ENCODE data around the gene FGD6.

FGD6 gene

GRCh38 chr12:95212586-95212985, 4.7 kb downstream of the FGD6 start:
- Histone ChIP-seq H3K36me3 (ENCODE audit: insufficient read depth, low read length) (peaks cover 19% of the 10 kb centered on the region), H2AFZ (ENCODE audit: low read depth, low read length) (no peak overlapping the region), H3K9me3 (ENCODE audit: low read length) (peaks cover 4% of the 10 kb centered on the region), H3K27me3 (ENCODE audit: insufficient read depth, low read length) (no peaks in the 10 kb centered on the region), H3K4me1 (ENCODE audit: insufficient read depth, low read length) (peaks cover 14% of the 10 kb centered on the region), H3K4me3 (ENCODE audit: low read length) (no peak overlapping the region)

- Histone ChIP-seq H2AFZ (ENCODE audit: low read depth, low read length) (no peak overlapping the region), H3K36me3 (ENCODE audit: insufficient read depth, low read length) (peaks cover 20% of the 10 kb centered on the region), H3K27me3 (ENCODE audit: insufficient read depth, low read length) (no peaks in the 10 kb centered on the region), H3K4me3 (ENCODE audit: low read length) (no peak overlapping the region), H3K4me1 (ENCODE audit: insufficient read depth, low read length) (peaks cover 9% of the 10 kb centered on the region), H3K9me3 (ENCODE audit: low read length) (peaks cover 4% of the 10 kb centered on the region)
Observed at GRCh38 chr12:95208678-95209077, 8.6 kb downstream of the FGD6 start.

- H3K9me3 ChIP-seq (ENCODE audit: low read length), result peaks cover 4% of the 10 kb centered on the region
- H3K27me3 ChIP-seq (ENCODE audit: insufficient read depth, low read length), result no peaks in the 10 kb centered on the region
- no peak overlapping the region for H2AFZ ChIP-seq (ENCODE audit: low read depth, low read length)
- H3K4me1 ChIP-seq (ENCODE audit: insufficient read depth, low read length), result peaks cover 9% of the 10 kb centered on the region
- peaks cover 20% of the 10 kb centered on the region for H3K36me3 ChIP-seq (ENCODE audit: insufficient read depth, low read length)
- no peak overlapping the region for H3K4me3 ChIP-seq (ENCODE audit: low read length)
Observed at GRCh38 chr12:95207407-95207806, 9.9 kb downstream of the FGD6 start.

GRCh38 chr12:95206916-95207315, 10.4 kb downstream of the FGD6 start:
- Histone ChIP-seq H3K36me3 (ENCODE audit: insufficient read depth, low read length) (peaks cover 20% of the 10 kb centered on the region), H3K9me3 (ENCODE audit: low read length) (peaks cover 4% of the 10 kb centered on the region), H3K4me1 (ENCODE audit: insufficient read depth, low read length) (peaks cover 9% of the 10 kb centered on the region), H3K27me3 (ENCODE audit: insufficient read depth, low read length) (no peaks in the 10 kb centered on the region), H2AFZ (ENCODE audit: low read depth, low read length) (no peak overlapping the region), H3K4me3 (ENCODE audit: low read length) (no peak overlapping the region)

- no peak overlapping the region for H3K4me3 ChIP-seq (ENCODE audit: low read length)
- H3K36me3 ChIP-seq (ENCODE audit: insufficient read depth, low read length), result peaks cover 20% of the 10 kb centered on the region
- peaks cover 11% of the 10 kb centered on the region for H3K4me1 ChIP-seq (ENCODE audit: insufficient read depth, low read length)
- H3K27me3 ChIP-seq (ENCODE audit: insufficient read depth, low read length), result no peaks in the 10 kb centered on the region
- peaks cover 4% of the 10 kb centered on the region for H3K9me3 ChIP-seq (ENCODE audit: low read length)
- no peak overlapping the region for H2AFZ ChIP-seq (ENCODE audit: low read depth, low read length)
Observed at GRCh38 chr12:95205685-95206084, 11.6 kb downstream of the FGD6 start.

GRCh38 chr12:95205016-95205624, 12.1 kb downstream of the FGD6 start:
- peaks cover 20% of the 10 kb centered on the region for H3K36me3 ChIP-seq (ENCODE audit: insufficient read depth, low read length)
- H2AFZ ChIP-seq (ENCODE audit: low read depth, low read length), result no peak overlapping the region
- peaks cover 11% of the 10 kb centered on the region for H3K4me1 ChIP-seq (ENCODE audit: insufficient read depth, low read length)
- no peaks in the 10 kb centered on the region for H3K27me3 ChIP-seq (ENCODE audit: insufficient read depth, low read length)
- H3K9me3 ChIP-seq (ENCODE audit: low read length), result peaks cover 4% of the 10 kb centered on the region
- H3K4me3 ChIP-seq (ENCODE audit: low read length), result no peak overlapping the region

- H3K4me3 ChIP-seq (ENCODE audit: low read length), result no peak overlapping the region
Observed at GRCh38 chr12:95204141-95204866, 13.0 kb downstream of the FGD6 start.

GRCh38 chr12:95203487-95204030, 13.7 kb downstream of the FGD6 start:
- Histone ChIP-seq H2AFZ (ENCODE audit: low read depth, low read length) (no peak overlapping the region), H3K4me1 (ENCODE audit: insufficient read depth, low read length) (peaks cover 11% of the 10 kb centered on the region), H3K36me3 (ENCODE audit: insufficient read depth, low read length) (peaks cover 7% of the 10 kb centered on the region), H3K4me3 (ENCODE audit: low read length) (no peak overlapping the region), H3K9me3 (ENCODE audit: low read length) (peaks cover 1% of the 10 kb centered on the region), H3K27me3 (ENCODE audit: insufficient read depth, low read length) (no peaks in the 10 kb centered on the region)

More at GRCh38 chr12:95204141-95204866, 13.0 kb downstream of the FGD6 start:
- H2AFZ ChIP-seq (ENCODE audit: low read depth, low read length), result no peak overlapping the region
- peaks cover 11% of the 10 kb centered on the region for H3K4me1 ChIP-seq (ENCODE audit: insufficient read depth, low read length)
- peaks cover 4% of the 10 kb centered on the region for H3K9me3 ChIP-seq (ENCODE audit: low read length)
- no peaks in the 10 kb centered on the region for H3K27me3 ChIP-seq (ENCODE audit: insufficient read depth, low read length)
- H3K36me3 ChIP-seq (ENCODE audit: insufficient read depth, low read length), result peaks cover 14% of the 10 kb centered on the region

- Histone ChIP-seq H3K36me3 (ENCODE audit: insufficient read depth, low read length) (peaks cover 4% of the 10 kb centered on the region), H3K4me1 (ENCODE audit: insufficient read depth, low read length) (peaks cover 11% of the 10 kb centered on the region)
Observed at GRCh38 chr12:95202691-95203486, 14.4 kb downstream of the FGD6 start.

GRCh38 chr12:95201056-95201670, 16.1 kb downstream of the FGD6 start:
- H3K36me3 ChIP-seq (ENCODE audit: insufficient read depth, low read length), result no peaks in the 10 kb centered on the region
- H3K9me3 ChIP-seq (ENCODE audit: low read length), result no peaks in the 10 kb centered on the region
- H3K27me3 ChIP-seq (ENCODE audit: insufficient read depth, low read length), result no peaks in the 10 kb centered on the region
- peaks cover 11% of the 10 kb centered on the region for H3K4me1 ChIP-seq (ENCODE audit: insufficient read depth, low read length)
- no peak overlapping the region for H3K4me3 ChIP-seq (ENCODE audit: low read length)
- no peak overlapping the region for H2AFZ ChIP-seq (ENCODE audit: low read depth, low read length)

More at GRCh38 chr12:95202691-95203486, 14.4 kb downstream of the FGD6 start:
- Histone ChIP-seq H3K4me3 (ENCODE audit: low read length) (no peak overlapping the region), H3K27me3 (ENCODE audit: insufficient read depth, low read length) (no peaks in the 10 kb centered on the region), H3K9me3 (ENCODE audit: low read length) (no peaks in the 10 kb centered on the region), H2AFZ (ENCODE audit: low read depth, low read length) (no peak overlapping the region)

GRCh38 chr12:95200128-95200894, 17.0 kb downstream of the FGD6 start:
- peaks cover 3% of the 10 kb centered on the region for H3K4me1 ChIP-seq (ENCODE audit: insufficient read depth, low read length)
- no peak overlapping the region for H3K4me3 ChIP-seq (ENCODE audit: low read length)
- H3K27me3 ChIP-seq (ENCODE audit: insufficient read depth, low read length), result no peaks in the 10 kb centered on the region
- H3K36me3 ChIP-seq (ENCODE audit: insufficient read depth, low read length), result no peaks in the 10 kb centered on the region
- H3K9me3 ChIP-seq (ENCODE audit: low read length), result no peaks in the 10 kb centered on the region
- no peak overlapping the region for H2AFZ ChIP-seq (ENCODE audit: low read depth, low read length)

GRCh38 chr12:95198914-95199313, 18.4 kb downstream of the FGD6 start:
- Histone ChIP-seq H2AFZ (ENCODE audit: low read depth, low read length) (no peak overlapping the region), H3K27me3 (ENCODE audit: insufficient read depth, low read length) (no peaks in the 10 kb centered on the region), H3K4me3 (ENCODE audit: low read length) (no peak overlapping the region), H3K36me3 (ENCODE audit: insufficient read depth, low read length) (no peaks in the 10 kb centered on the region), H3K4me1 (ENCODE audit: insufficient read depth, low read length) (peaks cover 3% of the 10 kb centered on the region), H3K9me3 (ENCODE audit: low read length) (no peaks in the 10 kb centered on the region)
